ENCODE results near the gene FOXK1.

FOXK1 gene

DNA sequence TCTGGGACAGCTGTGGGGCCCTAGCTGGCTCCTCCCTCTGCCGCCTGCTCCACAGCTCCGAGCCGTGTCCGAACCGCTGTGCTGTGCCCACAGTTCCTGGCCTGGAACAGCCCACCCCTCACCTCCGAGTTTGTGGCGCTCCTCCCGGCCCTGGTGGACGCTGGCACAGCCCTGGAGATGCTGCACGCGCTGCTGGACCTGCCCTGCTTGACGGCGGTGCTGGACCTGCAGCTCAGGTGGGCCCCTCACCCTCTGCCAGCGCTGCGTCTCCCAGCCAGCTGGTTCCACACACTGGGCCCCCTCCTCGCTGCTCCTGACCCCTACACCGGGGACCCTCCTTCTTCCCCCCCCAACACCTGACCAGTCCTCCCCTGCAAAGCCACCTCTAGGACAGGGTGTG is 105.4 kb downstream of the FOXK1 start:
- DNase-seq (ENCODE audit: low read depth): no peak
- TF ChIP-seq MAX (IDR thresholded peaks at IDR 0.05; ENCODE audit: low read depth, low read length): no peak
- no peak for TF ChIP-seq MYC (IDR thresholded peaks at IDR 0.05; ENCODE audit: low read depth, low read length)
- TF ChIP-seq POLR2A (IDR thresholded peaks at IDR 0.05; ENCODE audit: extremely low read depth, insufficient read length): no peak
- TF ChIP-seq, protein P1, sequence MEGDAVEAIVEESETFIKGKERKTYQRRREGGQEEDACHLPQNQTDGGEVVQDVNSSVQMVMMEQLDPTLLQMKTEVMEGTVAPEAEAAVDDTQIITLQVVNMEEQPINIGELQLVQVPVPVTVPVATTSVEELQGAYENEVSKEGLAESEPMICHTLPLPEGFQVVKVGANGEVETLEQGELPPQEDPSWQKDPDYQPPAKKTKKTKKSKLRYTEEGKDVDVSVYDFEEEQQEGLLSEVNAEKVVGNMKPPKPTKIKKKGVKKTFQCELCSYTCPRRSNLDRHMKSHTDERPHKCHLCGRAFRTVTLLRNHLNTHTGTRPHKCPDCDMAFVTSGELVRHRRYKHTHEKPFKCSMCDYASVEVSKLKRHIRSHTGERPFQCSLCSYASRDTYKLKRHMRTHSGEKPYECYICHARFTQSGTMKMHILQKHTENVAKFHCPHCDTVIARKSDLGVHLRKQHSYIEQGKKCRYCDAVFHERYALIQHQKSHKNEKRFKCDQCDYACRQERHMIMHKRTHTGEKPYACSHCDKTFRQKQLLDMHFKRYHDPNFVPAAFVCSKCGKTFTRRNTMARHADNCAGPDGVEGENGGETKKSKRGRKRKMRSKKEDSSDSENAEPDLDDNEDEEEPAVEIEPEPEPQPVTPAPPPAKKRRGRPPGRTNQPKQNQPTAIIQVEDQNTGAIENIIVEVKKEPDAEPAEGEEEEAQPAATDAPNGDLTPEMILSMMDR (IDR thresholded peaks at IDR 0.05; ENCODE audit: low read depth, low read length): no peak
- no peak overlapping the region for H3K4me3 ChIP-seq (ENCODE audit: low read depth, low read length)

- TF ChIP-seq MYC (IDR thresholded peaks at IDR 0.05; ENCODE audit: low read depth, low read length): no peak
- TF ChIP-seq POLR2A (IDR thresholded peaks at IDR 0.05; ENCODE audit: extremely low read depth, insufficient read length): no peak
- TF ChIP-seq, protein P1 (IDR thresholded peaks at IDR 0.05; ENCODE audit: low read depth, low read length): no peak
- no peak for DNase-seq (ENCODE audit: low read depth)
- no peak overlapping the region for H3K4me3 ChIP-seq (ENCODE audit: low read depth, low read length)
These were observed 106.0 kb downstream of the FOXK1 start for GRCh38 chr7:4787947-4788626.

- no peak overlapping the region for H3K4me3 ChIP-seq (ENCODE audit: low read depth, low read length)
- no peak for DNase-seq (ENCODE audit: low read depth)
- no peak for TF ChIP-seq MYC (IDR thresholded peaks at IDR 0.05; ENCODE audit: low read depth, low read length)
- TF ChIP-seq POLR2A (IDR thresholded peaks at IDR 0.05; ENCODE audit: extremely low read depth, insufficient read length): no peak
- no peak for TF ChIP-seq MAX (IDR thresholded peaks at IDR 0.05; ENCODE audit: low read depth, low read length)
- TF ChIP-seq, protein P1 (IDR thresholded peaks at IDR 0.05; ENCODE audit: low read depth, low read length): no peak
These were observed 106.6 kb downstream of the FOXK1 start for GRCh38 chr7:4788627-4789189.

GRCh38 chr7:4789194-4790077 is 107.3 kb downstream of the FOXK1 start:
- TF ChIP-seq, protein P1 (IDR thresholded peaks at IDR 0.05; ENCODE audit: low read depth, low read length): no peak
- no peak for TF ChIP-seq MYC (IDR thresholded peaks at IDR 0.05; ENCODE audit: low read depth, low read length)
- no peak for TF ChIP-seq POLR2A (IDR thresholded peaks at IDR 0.05; ENCODE audit: extremely low read depth, insufficient read length)
- TF ChIP-seq MAX (IDR thresholded peaks at IDR 0.05; ENCODE audit: low read depth, low read length): no peak
- DNase-seq (ENCODE audit: low read depth): no peak
- H3K4me3 ChIP-seq (ENCODE audit: low read depth, low read length): no peak overlapping the region

GRCh38 chr7:4790078-4790465 is 108.0 kb downstream of the FOXK1 start:
- DNase-seq (ENCODE audit: low read depth): no peak

More at GRCh38 chr7:4790078-4790465, 108.0 kb downstream of the FOXK1 start:
- no peak for TF ChIP-seq MAX (IDR thresholded peaks at IDR 0.05; ENCODE audit: low read depth, low read length)
- TF ChIP-seq, protein P1 (IDR thresholded peaks at IDR 0.05; ENCODE audit: low read depth, low read length): no peak
- TF ChIP-seq MYC (IDR thresholded peaks at IDR 0.05; ENCODE audit: low read depth, low read length): no peak
- no peak for TF ChIP-seq POLR2A (IDR thresholded peaks at IDR 0.05; ENCODE audit: extremely low read depth, insufficient read length)
- H3K4me3 ChIP-seq (ENCODE audit: low read depth, low read length): no peak overlapping the region
